Esophagus (tissue), 2 donors: Measurements from ENCODE around the gene CCNK. TPM values are rescaled to one million over a fixed set of nuclear protein-coding genes. Genes with fewer than 3 reads are reported as not detected.

Experiments used
- H3K27ac ChIP-seq, 2 donors: one replicate each; pipeline ENCODE4 v1.5.1; 2013; ENCODE audit warnings: low read depth in 2 of 2, mild to moderate bottlenecking in 2 of 2, inconsistent platforms in 1 of 2, low read length in 1 of 2, moderate library complexity in 1 of 2
- H3K27me3 ChIP-seq, 2 donors: one replicate each; pipeline ENCODE4 v1.6.1; 2013; ENCODE audit warnings: low read length in 2 of 2, control low read depth in 1 of 2, mild to moderate bottlenecking in 1 of 2; ENCODE audit not compliant: insufficient read depth in 2 of 2, control insufficient read depth in 1 of 2
- H3K36me3 ChIP-seq, 2 donors: one replicate each; pipeline ENCODE4 v1.6.1; 2013; ENCODE audit warnings: low read length in 1 of 2; ENCODE audit not compliant: control insufficient read depth in 2 of 2, insufficient read depth in 2 of 2
- H3K4me1 ChIP-seq, 2 donors: one replicate each; pipeline ENCODE4 v1.6.1; 2013; ENCODE audit warnings: low read length in 1 of 2; ENCODE audit not compliant: control insufficient read depth in 2 of 2, insufficient read depth in 2 of 2
- H3K4me3 ChIP-seq, 2 donors: one replicate each; pipeline ENCODE4 v1.5.1; 2013; ENCODE audit warnings: low read length in 2 of 2, mild to moderate bottlenecking in 2 of 2, low read depth in 1 of 2, moderate library complexity in 1 of 2
- H3K9me3 ChIP-seq, 2 donors: one replicate each; pipeline ENCODE4 v1.6.1; 2013; ENCODE audit warnings: mild to moderate bottlenecking in 2 of 2, low read depth in 1 of 2, low read length in 1 of 2, moderate library complexity in 1 of 2; ENCODE audit not compliant: control insufficient read depth in 2 of 2, insufficient read depth in 1 of 2
- WGBS, 2 donors: extraction: QIAGEN DNeasy Blood & Tissue Kit; methylation state at CpG; one replicate each; pipeline ENCODE4 v1.1.7; 2013; 5-methylcytosine and 5-hydroxymethylcytosine counted together
- polyA plus RNA-seq, 2 donors: library from polyadenylated mRNA; stranded (reverse); fragments of 200-250 nt; gene quantifications; one replicate each; pipeline ENCODE4 v1.2.3, GENCODE V29; 2013
- donor health status: healthy with polysubstance abuse.
- donor health status: Bipolar disorder and iron deficiency.

Gene CCNK
- polyA plus RNA-seq, 2 donors = 12.4 to 15.4 TPM

- WGBS, 2 donors = 82 to 83% methylated on average over 4 of the region's 4 CpGs
- no peaks in the 10 kb centered on the region for H3K27me3 ChIP-seq
- H3K36me3 ChIP-seq = peaks cover 17 to 22% of the 10 kb centered on the region in 2 donors
- no peak overlapping the region for H3K4me3 ChIP-seq
- no peaks in the 10 kb centered on the region for H3K9me3 ChIP-seq
- H3K27ac ChIP-seq = no peak overlapping the region
- no peaks in the 10 kb centered on the region for H3K4me1 ChIP-seq
Observed at GRCh38 chr14:99463974-99464373, 17.2 kb upstream of the CCNK start.

GRCh38 chr14:99465288-99465687, 15.9 kb upstream of the CCNK start:
- Histone ChIP-seq H3K36me3 (peaks cover 17% of the 10 kb centered on the region in 2 donors), H3K4me1 (no peaks in the 10 kb centered on the region), H3K9me3 (no peaks in the 10 kb centered on the region), H3K4me3 (no peak overlapping the region), H3K27me3 (no peaks in the 10 kb centered on the region), H3K27ac (no peak overlapping the region)
- 90 to 91% methylated on average over 9 of the region's 9 CpGs for WGBS, 2 donors

GRCh38 chr14:99466758-99467157, 14.5 kb upstream of the CCNK start:
- Histone ChIP-seq H3K4me1 (no peaks in the 10 kb centered on the region), H3K9me3 (no peaks in the 10 kb centered on the region), H3K36me3 (peaks cover 12% of the 10 kb centered on the region in 2 donors), H3K27ac (no peak overlapping the region), H3K27me3 (no peaks in the 10 kb centered on the region), H3K4me3 (no peak overlapping the region)
- 78 to 87% methylated on average over 3 of the region's 3 CpGs for WGBS, 2 donors

GRCh38 chr14:99467336-99468078, 13.7 kb upstream of the CCNK start:
- H3K27ac ChIP-seq = no peak overlapping the region
- peaks cover 8 to 9% of the 10 kb centered on the region in 2 donors for H3K36me3 ChIP-seq
- H3K4me3 ChIP-seq = no peak overlapping the region
- H3K4me1 ChIP-seq = no peaks in the 10 kb centered on the region
- WGBS, 2 donors = 75% methylated on average over 9 of the region's 9 CpGs
- H3K9me3 ChIP-seq = no peaks in the 10 kb centered on the region
- H3K27me3 ChIP-seq = no peaks in the 10 kb centered on the region

- H3K9me3 ChIP-seq = no peaks in the 10 kb centered on the region
- 73 to 80% methylated on average over 4 of the region's 4 CpGs for WGBS, 2 donors
- peaks cover 8 to 9% of the 10 kb centered on the region in 2 donors for H3K36me3 ChIP-seq
- H3K27ac ChIP-seq = no peak overlapping the region
- no peak overlapping the region for H3K4me3 ChIP-seq
- H3K4me1 ChIP-seq = no peaks in the 10 kb centered on the region
- H3K27me3 ChIP-seq = no peaks in the 10 kb centered on the region
Observed at GRCh38 chr14:99468081-99468480, 13.1 kb upstream of the CCNK start.

GRCh38 chr14:99468836-99469592, 12.2 kb upstream of the CCNK start:
- 76 to 78% methylated on average over 8 of the region's 8 CpGs for WGBS, 2 donors
- no peak overlapping the region for H3K4me3 ChIP-seq
- no peak overlapping the region for H3K27ac ChIP-seq
- no peaks in the 10 kb centered on the region for H3K9me3 ChIP-seq
- H3K36me3 ChIP-seq = peaks cover 5 to 8% of the 10 kb centered on the region in 2 donors
- H3K27me3 ChIP-seq = no peaks in the 10 kb centered on the region
- H3K4me1 ChIP-seq = no peaks in the 10 kb centered on the region

- H3K36me3 ChIP-seq = peaks cover 0 to 2% of the 10 kb centered on the region in 2 donors
- WGBS, 2 donors = 89 to 90% methylated on average over 7 of the region's 7 CpGs
Observed at GRCh38 chr14:99471731-99472130, 9.5 kb upstream of the CCNK start.

GRCh38 chr14:99472937-99473336, 8.3 kb upstream of the CCNK start:
- no peak overlapping the region for H3K4me3 ChIP-seq
- no peaks in the 10 kb centered on the region for H3K27me3 ChIP-seq
- peaks cover 0 to 3% of the 10 kb centered on the region in 2 donors for H3K4me1 ChIP-seq

More at GRCh38 chr14:99471731-99472130, 9.5 kb upstream of the CCNK start:
- no peaks in the 10 kb centered on the region for H3K9me3 ChIP-seq
- no peaks in the 10 kb centered on the region for H3K27me3 ChIP-seq
- H3K27ac ChIP-seq = no peak overlapping the region
- peaks cover 0 to 3% of the 10 kb centered on the region in 2 donors for H3K4me1 ChIP-seq
- no peak overlapping the region for H3K4me3 ChIP-seq

GRCh38 chr14:99473458-99473857, 7.8 kb upstream of the CCNK start:
- no peak overlapping the region for H3K4me3 ChIP-seq
- H3K36me3 ChIP-seq = peaks cover 0 to 2% of the 10 kb centered on the region in 2 donors
- no peak overlapping the region for H3K27ac ChIP-seq
- H3K4me1 ChIP-seq = peaks cover 0 to 3% of the 10 kb centered on the region in 2 donors
- 82% methylated on average over 3 of the region's 3 CpGs for WGBS, 2 donors
- no peaks in the 10 kb centered on the region for H3K27me3 ChIP-seq
- H3K9me3 ChIP-seq = no peaks in the 10 kb centered on the region

More at GRCh38 chr14:99472937-99473336, 8.3 kb upstream of the CCNK start:
- WGBS, 2 donors = 77 to 85% methylated on average over 4 of the region's 4 CpGs
- peaks cover 0 to 2% of the 10 kb centered on the region in 2 donors for H3K36me3 ChIP-seq
- H3K27ac ChIP-seq = no peak overlapping the region
- no peaks in the 10 kb centered on the region for H3K9me3 ChIP-seq
